HUES48 (cell line): ENCODE measurements around the gene MYO5C.
A peak's percentile ranks its signal among the peaks of the same experiment; 100 is the strongest.

Experiments
- H3K27ac ChIP-seq: one replicate; pipeline ENCODE4 v1.7.0; 2013; ENCODE audit warnings: low read depth, low read length, inconsistent platforms
- H3K27me3 ChIP-seq: 2 replicates; pipeline ENCODE4 v1.6.1; 2013; ENCODE audit warnings: mild to moderate bottlenecking, low read length; ENCODE audit not compliant: control insufficient read depth, insufficient read depth
- H3K36me3 ChIP-seq: 2 replicates; pipeline ENCODE4 v1.6.1; 2013; ENCODE audit warnings: low read length; ENCODE audit not compliant: control insufficient read depth, insufficient read depth
- H3K4me1 ChIP-seq: 2 replicates; pipeline ENCODE4 v1.6.1; 2013; ENCODE audit warnings: mild to moderate bottlenecking, low read length; ENCODE audit not compliant: control insufficient read depth, insufficient read depth
- H3K4me3 ChIP-seq: 2 replicates; pipeline ENCODE4 v1.5.1; 2013; ENCODE audit warnings: mild to moderate bottlenecking, low read depth, low read length
- H3K9ac ChIP-seq: 2 replicates; pipeline ENCODE4 v1.6.1; 2013; ENCODE audit warnings: mild to moderate bottlenecking, low read depth, low read length, moderate library complexity
- H3K9me3 ChIP-seq: 2 replicates; pipeline ENCODE4 v1.6.1; 2013; ENCODE audit warnings: low read length; ENCODE audit not compliant: control insufficient read depth, insufficient read depth

Gene MYO5C

GRCh38 chr15:52277575-52277974, 18.0 kb downstream of the MYO5C start:
- H3K4me1 ChIP-seq: no peaks in the 10 kb centered on the region
- no peaks in the 10 kb centered on the region for H3K9me3 ChIP-seq
- H3K36me3 ChIP-seq: peaks cover 90% of the 10 kb centered on the region
- H3K27ac ChIP-seq: no peak overlapping the region
- H3K4me3 ChIP-seq: no peak overlapping the region
- H3K9ac ChIP-seq: no peak overlapping the region
- H3K27me3 ChIP-seq: no peaks in the 10 kb centered on the region

GRCh38 chr15:52276256-52276770, 19.3 kb downstream of the MYO5C start:
- H3K27me3 ChIP-seq: no peaks in the 10 kb centered on the region
- no peak overlapping the region for H3K4me3 ChIP-seq
- H3K36me3 ChIP-seq: peaks cover 95% of the 10 kb centered on the region
- H3K27ac ChIP-seq: no peak overlapping the region
- no peaks in the 10 kb centered on the region for H3K4me1 ChIP-seq
- no peak overlapping the region for H3K9ac ChIP-seq
- no peaks in the 10 kb centered on the region for H3K9me3 ChIP-seq

- Histone ChIP-seq H3K27me3 (no peaks in the 10 kb centered on the region), H3K9me3 (no peaks in the 10 kb centered on the region), H3K4me1 (peaks cover 22% of the 10 kb centered on the region), H3K9ac (no peak overlapping the region), H3K27ac (no peak overlapping the region), H3K36me3 (peaks cover 66% of the 10 kb centered on the region), H3K4me3 (no peak overlapping the region)
Observed at GRCh38 chr15:52263563-52264282, 31.9 kb downstream of the MYO5C start.

GRCh38 chr15:52262364-52262763, 33.2 kb downstream of the MYO5C start:
- Histone ChIP-seq H3K27me3 (no peaks in the 10 kb centered on the region), H3K9me3 (no peaks in the 10 kb centered on the region), H3K4me1 (peaks cover 32% of the 10 kb centered on the region), H3K36me3 (peaks cover 55% of the 10 kb centered on the region), H3K27ac (peak overlapping the region; percentile 96), H3K4me3 (peak overlapping the region; percentile 12; the same call in 1 of the 2 replicates), H3K9ac (peak overlapping the region; percentile 74)

- Histone ChIP-seq H3K27ac (peak overlapping the region; percentile 96), H3K4me1 (peaks cover 39% of the 10 kb centered on the region), H3K9ac (peak overlapping the region; percentile 74), H3K4me3 (peak overlapping the region; percentile 12; the same call in 1 of the 2 replicates), H3K9me3 (no peaks in the 10 kb centered on the region), H3K36me3 (peaks cover 48% of the 10 kb centered on the region), H3K27me3 (no peaks in the 10 kb centered on the region)
Observed at GRCh38 chr15:52261498-52262242, 33.9 kb downstream of the MYO5C start.

DNA sequence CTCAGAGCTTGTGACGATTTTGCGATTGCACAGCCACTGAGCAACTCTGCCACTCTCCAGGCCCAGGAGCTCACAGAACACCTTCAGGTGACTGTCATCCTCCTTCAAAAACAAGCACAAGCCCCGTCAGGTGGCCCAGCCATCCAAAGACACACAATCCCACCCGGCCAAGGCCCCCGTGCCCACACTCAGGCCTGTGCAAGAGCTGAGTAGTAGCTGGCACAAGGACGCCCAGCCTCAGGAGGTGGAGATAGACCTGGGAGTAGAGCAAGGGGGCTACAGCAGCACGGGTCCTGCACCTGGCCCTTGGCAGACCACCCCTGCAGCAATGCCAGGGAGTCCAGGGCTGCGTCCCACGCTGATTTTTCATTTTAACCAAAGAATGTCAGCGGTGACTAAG, 34.6 kb downstream of the MYO5C start:
- no peaks in the 10 kb centered on the region for H3K27me3 ChIP-seq
- H3K9ac ChIP-seq: peak overlapping the region; percentile 46
- H3K4me1 ChIP-seq: peaks cover 40% of the 10 kb centered on the region
- peak overlapping the region; percentile 96 for H3K27ac ChIP-seq
- H3K9me3 ChIP-seq: no peaks in the 10 kb centered on the region
- H3K36me3 ChIP-seq: peaks cover 45% of the 10 kb centered on the region
- no peak overlapping the region for H3K4me3 ChIP-seq

DNA sequence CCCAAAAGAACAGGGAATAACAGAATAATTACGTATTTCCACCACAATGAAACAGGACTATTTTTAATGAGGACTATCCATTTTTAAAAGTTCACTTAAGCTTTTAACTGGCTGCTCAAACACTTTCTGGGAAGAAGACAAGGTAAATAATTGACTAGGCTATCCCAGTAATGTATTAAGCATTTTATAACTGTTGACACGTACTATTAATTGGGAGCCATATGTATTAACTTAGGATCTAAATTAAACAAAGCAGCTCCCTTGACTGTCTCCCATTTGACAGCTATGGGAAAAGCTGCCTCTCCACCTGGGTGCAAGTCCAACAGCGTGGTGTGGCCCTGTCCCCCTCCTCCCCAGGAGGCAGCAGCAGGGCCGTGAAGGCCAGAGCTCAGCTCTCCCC, 36.1 kb downstream of the MYO5C start:
- Histone ChIP-seq H3K9ac (no peak overlapping the region), H3K27me3 (no peaks in the 10 kb centered on the region), H3K9me3 (no peaks in the 10 kb centered on the region), H3K36me3 (peaks cover 49% of the 10 kb centered on the region), H3K4me1 (peaks cover 40% of the 10 kb centered on the region), H3K27ac (no peak overlapping the region), H3K4me3 (no peak overlapping the region)

GRCh38 chr15:52258461-52258860, 37.1 kb downstream of the MYO5C start:
- peak overlapping the region; percentile 67 for H3K27ac ChIP-seq
- H3K27me3 ChIP-seq: no peaks in the 10 kb centered on the region
- H3K9me3 ChIP-seq: no peaks in the 10 kb centered on the region
- no peak overlapping the region for H3K4me3 ChIP-seq
- peaks cover 40% of the 10 kb centered on the region for H3K4me1 ChIP-seq
- H3K36me3 ChIP-seq: peaks cover 49% of the 10 kb centered on the region
- H3K9ac ChIP-seq: no peak overlapping the region

- no peaks in the 10 kb centered on the region for H3K9me3 ChIP-seq
- H3K36me3 ChIP-seq: peaks cover 49% of the 10 kb centered on the region
- H3K4me3 ChIP-seq: no peak overlapping the region
- H3K27me3 ChIP-seq: no peaks in the 10 kb centered on the region
- H3K27ac ChIP-seq: peak overlapping the region; percentile 67
- no peak overlapping the region for H3K9ac ChIP-seq
- peaks cover 36% of the 10 kb centered on the region for H3K4me1 ChIP-seq
Observed at GRCh38 chr15:52257734-52258062, 37.9 kb downstream of the MYO5C start.

DNA sequence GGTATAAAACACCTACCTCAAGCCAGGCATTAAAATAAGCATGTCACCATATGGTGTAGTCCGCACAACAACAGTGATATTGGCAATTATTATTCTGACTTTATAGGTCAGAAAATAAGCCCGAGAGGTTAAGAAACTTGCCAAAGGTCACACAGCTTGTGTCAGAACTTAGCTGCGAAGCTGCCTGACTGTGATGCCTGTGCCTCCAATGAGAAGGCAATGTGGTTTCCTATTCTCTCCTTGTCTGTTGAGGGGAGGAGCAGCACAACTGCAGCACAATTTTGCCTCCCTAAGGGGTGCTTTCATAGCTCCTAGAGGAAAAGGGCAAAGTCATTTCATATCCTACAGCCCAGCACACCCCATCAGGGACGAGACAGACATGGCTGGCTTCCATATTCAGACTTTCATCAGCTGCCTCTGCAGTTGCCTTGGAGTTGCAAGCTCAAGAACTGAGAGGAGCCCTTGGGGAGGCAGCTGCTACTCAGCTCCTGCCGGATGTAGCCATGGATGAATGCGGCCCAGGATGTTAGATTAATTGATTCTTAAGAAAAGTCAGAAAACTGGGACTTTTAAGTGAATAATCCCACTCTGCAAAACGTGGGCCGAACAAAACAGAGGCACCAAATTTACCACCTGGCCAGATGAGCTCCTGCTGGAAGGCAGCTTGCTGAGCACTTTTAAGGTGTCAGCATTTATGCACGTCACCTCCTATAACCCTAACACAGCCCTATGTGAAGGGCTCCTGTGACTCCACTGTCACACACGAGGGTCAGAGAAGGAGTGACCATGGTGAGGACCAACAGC, 38.5 kb downstream of the MYO5C start:
- Histone ChIP-seq H3K27ac (peak overlapping the region; percentile 67), H3K4me3 (no peak overlapping the region), H3K36me3 (peaks cover 50% of the 10 kb centered on the region)

More for the DNA sequence above, 38.5 kb downstream of the MYO5C start:
- peaks cover 30% of the 10 kb centered on the region for H3K4me1 ChIP-seq
- H3K27me3 ChIP-seq: no peaks in the 10 kb centered on the region
- no peaks in the 10 kb centered on the region for H3K9me3 ChIP-seq
- H3K9ac ChIP-seq: no peak overlapping the region
